HG03378 (cell line): ENCODE results near the gene TFAP2D.

Source experiments
- ATAC-seq: cut with Tn5 transposase; IDR thresholded peaks from one replicate; pipeline ENCODE4 v1.9.1; 2021; ENCODE audit warnings: mild to moderate bottlenecking, moderate library complexity; ENCODE audit not compliant: unreplicated experiment

The TFAP2D gene

GRCh38 chr6:50718566-50718965 is 5.2 kb downstream of the TFAP2D start:
- no peak for ATAC-seq

- no peak for ATAC-seq
Observed at GRCh38 chr6:50720623-50721022, 7.3 kb downstream of the TFAP2D start.

GRCh38 chr6:50721978-50722377 is 8.7 kb downstream of the TFAP2D start:
- no peak for ATAC-seq

- no peak for ATAC-seq
Observed at GRCh38 chr6:50722829-50723554, 9.7 kb downstream of the TFAP2D start.

GRCh38 chr6:50724381-50725124 is 11.2 kb downstream of the TFAP2D start:
- ATAC-seq = no peak

- no peak for ATAC-seq
Observed at GRCh38 chr6:50734488-50734887, 21.2 kb downstream of the TFAP2D start.

- ATAC-seq = no peak
Observed at GRCh38 chr6:50742161-50742560, 28.8 kb downstream of the TFAP2D start.

GRCh38 chr6:50744976-50745375 is 31.6 kb downstream of the TFAP2D start:
- no peak for ATAC-seq

- ATAC-seq = no peak
Observed at GRCh38 chr6:50762798-50763197, 49.5 kb downstream of the TFAP2D start.

- ATAC-seq = no peak
Observed at GRCh38 chr6:50778696-50779095, 65.4 kb downstream of the TFAP2D start.

GRCh38 chr6:50780382-50780781 is 67.1 kb downstream of the TFAP2D start:
- no peak for ATAC-seq

- no peak for ATAC-seq
Observed at GRCh38 chr6:50785921-50786320, 72.6 kb downstream of the TFAP2D start.

GRCh38 chr6:50791900-50792508 is 78.7 kb downstream of the TFAP2D start:
- peak; percentile 80 for ATAC-seq

GRCh38 chr6:50792771-50793170 is 79.4 kb downstream of the TFAP2D start:
- ATAC-seq = no peak

- no peak for ATAC-seq
Observed at GRCh38 chr6:50795574-50795973, 82.2 kb downstream of the TFAP2D start.

- ATAC-seq = no peak
Observed at GRCh38 chr6:50804283-50804682, 91.0 kb downstream of the TFAP2D start.

GRCh38 chr6:50807035-50807434 is 93.7 kb downstream of the TFAP2D start:
- ATAC-seq = no peak

- peak; percentile 40 for ATAC-seq
Observed at GRCh38 chr6:50815436-50816114, 102.2 kb downstream of the TFAP2D start.

- ATAC-seq = peak; percentile 71
Observed at GRCh38 chr6:50816115-50816675, 102.9 kb downstream of the TFAP2D start.

GRCh38 chr6:50816947-50817645 is 103.8 kb downstream of the TFAP2D start:
- ATAC-seq = no peak

GRCh38 chr6:50817646-50817950 is 104.3 kb downstream of the TFAP2D start:
- ATAC-seq = no peak
